Stimulated activated CD8-positive, alpha-beta memory T cell treated with anti-CD3 and anti-CD28 coated beads, Interleukin-7, amount 100 ng/mL, for 1 hour (primary cell): ENCODE results near the gene TFEC.
"Not testable (repeated sequence)": the region's sequence is repeated elsewhere in the genome, so short reads cannot be mapped to it uniquely, and the experiment has no call there.

Experiments
- DNase-seq, 2 donors: peaks; one replicate each; pipeline ENCODE4 v3.0.0-alpha.2; 2020; ENCODE audit warnings: low read depth in 2 of 2

Gene TFEC

DNA sequence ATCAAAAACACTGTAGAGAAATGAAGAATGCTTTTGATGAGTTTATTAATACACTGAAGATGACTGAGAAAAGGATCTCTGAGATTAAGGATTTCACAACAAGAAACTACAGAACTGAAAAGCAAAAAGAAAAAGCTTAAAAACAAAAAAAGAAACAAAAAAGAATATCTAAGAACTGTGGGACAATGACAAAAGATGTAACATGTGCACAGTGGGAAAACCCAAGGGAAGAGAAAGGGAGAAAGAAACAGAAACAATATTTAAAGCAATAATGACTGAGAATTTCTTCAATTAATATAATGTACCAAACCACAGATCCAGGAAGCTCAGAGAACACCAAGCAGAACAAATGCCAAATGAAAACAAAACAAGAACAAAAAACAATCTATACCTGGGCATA lies 42.2 kb downstream of the TFEC start:
- no peak for DNase-seq

DNA sequence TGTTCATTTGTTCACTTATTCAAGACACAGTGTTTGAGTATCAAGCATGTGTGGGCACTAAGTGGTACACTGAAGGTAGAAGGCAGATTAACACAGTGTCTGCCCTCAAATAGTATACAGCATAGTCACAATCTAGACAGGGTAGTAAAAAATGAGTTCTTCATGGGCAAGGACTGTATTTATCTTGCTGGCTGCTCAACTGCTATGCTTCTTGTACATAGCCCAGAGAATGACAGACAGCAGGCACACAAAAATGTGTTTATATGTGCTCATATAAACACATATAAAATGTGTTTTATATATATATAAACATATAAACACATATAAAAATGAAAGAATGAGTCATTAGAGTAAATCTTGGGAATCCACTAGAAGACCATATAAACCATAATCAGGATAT lies 43.1 kb downstream of the TFEC start:
- no peak for DNase-seq

DNA sequence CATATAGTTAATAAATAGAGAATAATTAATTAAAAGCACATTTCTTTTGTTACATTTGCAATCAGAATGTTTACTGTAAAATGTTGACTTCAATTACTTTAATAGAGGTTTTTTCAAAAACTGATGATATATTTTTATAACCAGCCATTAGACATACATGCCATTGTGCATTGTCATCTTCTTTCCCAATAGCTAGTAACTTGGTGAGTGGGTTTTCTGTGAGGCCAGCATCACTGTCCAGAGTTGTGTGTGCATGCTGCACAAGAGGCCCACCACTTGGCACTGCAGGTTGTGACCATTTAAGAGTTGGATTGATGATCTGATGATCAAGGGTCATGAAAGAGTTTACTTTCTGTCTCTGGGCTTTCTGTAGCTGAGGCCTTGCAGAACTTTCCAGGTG lies 46.5 kb downstream of the TFEC start:
- DNase-seq = no peak

DNA sequence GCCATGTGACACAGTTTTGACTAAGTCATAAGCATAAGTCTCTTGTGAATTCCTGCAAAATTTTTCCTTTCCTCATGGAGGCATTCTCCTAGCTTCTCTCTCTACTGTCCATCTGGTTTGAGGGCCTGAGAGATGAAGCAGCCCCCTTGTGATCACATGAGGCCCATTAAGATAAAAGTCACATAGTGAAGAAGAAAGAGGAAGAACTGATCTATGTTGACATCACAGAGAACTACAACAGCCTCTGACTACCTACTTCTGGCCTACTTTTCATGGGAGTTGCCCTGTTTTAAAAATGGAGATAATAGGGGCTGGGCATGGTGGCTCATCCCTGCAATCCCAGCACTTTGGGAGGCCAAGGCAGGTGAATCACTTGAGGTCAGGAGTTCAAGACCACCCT lies 50.4 kb downstream of the TFEC start:
- no peak for DNase-seq

DNA sequence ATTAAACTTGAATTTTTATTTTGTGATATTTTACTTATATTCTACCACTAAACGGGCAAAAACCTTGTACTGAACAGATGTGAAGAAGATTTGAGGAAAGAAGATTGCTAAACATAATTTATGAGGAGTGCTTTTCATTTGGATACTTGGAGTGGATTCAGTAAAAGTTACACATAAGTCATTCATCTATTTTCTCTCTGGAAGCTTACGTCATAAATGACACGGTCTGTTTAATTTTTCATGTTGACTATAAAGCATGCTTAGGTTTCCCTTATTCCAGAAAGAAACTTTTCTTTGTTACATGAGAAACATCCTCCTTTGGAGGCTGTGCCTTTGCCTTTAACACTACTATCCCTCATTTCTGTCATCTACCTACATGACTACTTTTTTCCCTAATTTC lies 53.9 kb downstream of the TFEC start:
- DNase-seq = no peak

DNA sequence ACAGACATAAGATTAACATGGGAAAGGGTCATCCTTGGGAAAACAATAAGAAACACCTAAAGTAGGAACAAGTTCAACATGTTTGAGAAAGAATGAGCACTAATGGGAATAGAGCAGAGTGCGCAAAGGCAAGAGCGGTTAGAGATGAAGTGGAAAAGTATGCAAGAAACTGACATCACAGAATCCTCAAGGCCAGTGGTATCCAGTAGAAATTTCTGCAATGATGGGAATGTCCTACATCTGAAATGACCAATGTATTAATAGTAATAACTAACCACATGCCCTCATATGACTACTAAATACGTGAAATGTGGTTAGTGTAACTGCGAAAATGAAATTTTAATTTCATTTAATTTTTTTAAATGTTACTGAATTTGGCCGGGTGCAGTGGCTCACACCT lies 54.8 kb downstream of the TFEC start:
- no peak for DNase-seq

DNA sequence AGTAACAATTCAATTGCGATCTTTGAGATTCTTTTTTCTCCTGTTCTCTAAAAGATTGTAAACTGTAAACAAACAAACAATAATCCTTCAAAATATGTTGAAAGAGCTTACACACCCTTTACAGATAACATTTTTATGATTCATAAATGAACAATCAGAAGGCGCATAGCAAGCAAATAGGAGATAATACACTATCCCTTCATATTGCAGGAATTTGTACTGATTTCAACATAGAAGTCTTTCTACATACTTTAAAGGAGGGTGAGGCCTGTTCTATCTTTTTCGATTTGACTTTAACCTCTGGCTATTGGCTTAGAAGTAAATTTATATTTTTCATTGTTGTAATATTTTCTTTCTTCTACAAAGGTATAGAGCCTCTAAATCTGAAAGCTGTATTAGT lies 57.2 kb downstream of the TFEC start:
- DNase-seq = no peak

DNA sequence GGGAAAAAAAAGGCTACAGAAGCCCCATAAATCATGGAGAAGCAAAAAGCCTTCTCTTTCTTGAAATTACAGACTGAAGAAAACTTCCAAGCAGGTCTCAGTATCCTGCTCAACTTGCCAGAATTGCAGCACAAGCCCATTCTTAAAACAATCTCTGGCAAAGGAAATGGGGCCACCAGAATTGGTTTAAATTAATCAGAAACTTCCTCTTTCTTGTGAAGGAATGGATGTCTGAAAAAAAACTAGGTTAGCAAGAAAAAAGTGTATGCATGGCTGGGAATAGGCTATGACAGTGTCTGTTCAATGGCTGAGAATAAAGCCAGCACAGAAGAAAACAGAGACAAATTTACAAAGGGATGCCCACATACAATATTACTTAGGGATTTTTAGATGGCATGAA lies 59.1 kb downstream of the TFEC start:
- DNase-seq = no peak

DNA sequence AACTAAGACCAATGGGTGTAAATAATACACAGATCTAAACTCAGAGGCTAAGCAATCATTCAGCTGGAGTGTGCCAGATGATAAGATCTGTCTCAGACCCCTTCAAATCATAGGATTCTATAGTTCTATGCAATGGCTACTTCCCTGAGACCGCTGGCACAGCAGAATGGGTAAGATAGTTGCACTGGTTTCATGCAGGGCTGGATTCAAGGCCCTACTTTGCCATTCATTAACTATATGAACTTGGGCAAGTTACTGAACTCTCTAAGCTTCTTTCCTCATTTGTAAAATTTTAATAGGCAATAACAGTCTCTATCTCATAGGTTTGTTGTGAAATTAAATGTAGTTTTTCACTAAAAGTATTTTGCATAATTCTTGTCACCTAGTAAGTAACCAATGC lies 62.0 kb downstream of the TFEC start:
- DNase-seq = no peak

DNA sequence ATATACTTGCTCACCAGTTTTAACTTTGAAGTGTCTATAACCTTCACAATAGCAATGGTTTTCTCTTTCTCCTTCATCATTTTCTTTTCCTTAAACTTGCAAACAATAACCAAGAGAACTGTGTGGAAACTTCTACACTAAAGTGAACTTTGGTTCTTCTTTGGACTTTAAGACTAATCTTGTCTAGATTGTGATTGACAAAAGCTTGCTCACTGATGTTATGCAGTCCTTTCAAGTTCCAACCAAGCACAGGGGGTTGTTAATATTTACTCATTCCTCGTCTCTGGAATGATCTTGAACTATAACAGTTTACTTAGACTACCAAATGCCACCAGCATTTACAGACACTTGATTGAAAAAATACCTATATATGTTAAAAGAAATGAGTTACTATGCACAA lies 62.4 kb downstream of the TFEC start:
- no peak for DNase-seq

DNA sequence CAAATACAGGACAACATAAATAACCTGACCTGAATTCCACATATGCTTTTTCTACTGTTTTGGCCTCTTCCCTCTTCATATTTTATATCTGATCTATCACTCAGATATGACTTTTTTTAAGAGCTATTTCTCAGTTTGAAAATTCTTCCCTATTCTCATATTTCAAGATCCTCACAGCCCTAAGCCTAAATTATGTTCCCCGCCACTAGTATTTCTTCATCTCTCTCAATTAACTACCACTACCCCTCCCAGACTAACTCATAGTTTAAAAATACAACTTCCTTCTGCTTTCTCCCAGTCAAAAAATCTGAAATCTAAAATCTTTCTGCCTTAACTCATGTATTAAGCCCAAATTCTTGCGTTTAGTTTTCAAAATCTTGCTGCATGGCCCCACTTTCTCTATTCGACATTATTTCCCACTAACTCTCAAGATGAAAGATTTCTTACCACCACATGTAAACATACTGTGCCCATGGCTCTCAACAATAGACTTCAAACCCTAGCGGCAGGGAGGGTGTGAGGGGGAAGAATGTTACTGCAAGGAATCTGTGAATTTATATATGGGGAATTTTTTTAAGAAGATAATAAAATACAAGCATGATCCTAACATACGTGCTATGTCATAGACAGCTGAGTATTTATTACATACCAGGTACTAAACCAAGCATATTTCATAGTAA lies 64.6 kb downstream of the TFEC start:
- no peak for DNase-seq

DNA sequence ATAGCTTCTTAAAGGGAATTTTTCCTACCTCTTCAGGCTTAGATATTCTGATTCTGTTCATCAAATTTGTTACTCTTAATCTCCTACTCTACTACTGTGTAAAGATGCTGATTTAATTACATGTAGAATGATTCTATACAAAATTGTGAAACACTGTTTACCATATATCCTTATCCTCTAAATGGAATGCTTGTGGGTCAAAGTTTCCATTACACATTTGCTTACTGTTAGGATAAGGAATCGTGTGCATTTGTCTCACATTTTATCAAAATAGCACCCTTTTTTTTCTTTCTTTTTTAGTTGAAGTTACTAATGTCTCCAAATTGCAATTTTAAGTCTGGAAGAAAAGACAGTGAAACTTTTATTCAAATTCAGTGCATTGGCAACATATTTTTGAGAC lies 65.3 kb downstream of the TFEC start:
- DNase-seq = no peak

DNA sequence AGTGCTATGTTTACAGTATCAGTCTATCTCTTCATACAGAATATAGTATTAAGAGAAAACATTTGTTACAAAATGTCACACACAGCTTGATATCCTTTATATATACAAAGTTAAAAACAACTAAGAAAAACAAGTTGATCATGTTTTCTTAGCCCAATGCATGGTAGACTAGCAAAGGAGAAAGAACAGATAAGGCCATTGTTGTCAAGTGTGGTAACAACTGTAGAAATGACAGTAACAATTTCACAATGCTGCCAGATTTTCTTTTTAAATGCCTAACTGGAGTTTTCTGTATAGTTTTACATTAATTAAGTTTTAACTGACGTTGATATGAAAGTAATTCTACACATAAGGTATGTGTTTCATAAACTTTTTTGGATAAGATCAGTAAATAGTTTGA lies 65.8 kb downstream of the TFEC start:
- no peak for DNase-seq

DNA sequence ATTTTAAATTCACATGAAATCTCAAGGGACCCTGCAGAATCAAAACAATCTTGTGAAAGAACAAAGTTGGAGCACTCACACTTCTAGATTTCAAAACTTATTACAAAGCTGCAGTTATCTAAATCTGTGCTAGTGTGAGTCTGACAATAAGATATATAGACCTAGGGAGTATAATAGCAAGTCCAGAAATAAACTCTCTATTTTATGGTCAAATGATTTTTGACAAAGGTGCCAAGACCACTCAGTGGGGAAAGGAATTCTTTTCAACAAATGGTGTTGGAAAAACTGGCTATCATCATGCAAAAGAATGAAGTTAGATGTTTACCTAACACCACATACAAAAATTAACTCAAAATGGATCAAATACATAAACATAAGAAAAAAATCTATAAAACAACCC lies 68.2 kb downstream of the TFEC start:
- DNase-seq = no peak

DNA sequence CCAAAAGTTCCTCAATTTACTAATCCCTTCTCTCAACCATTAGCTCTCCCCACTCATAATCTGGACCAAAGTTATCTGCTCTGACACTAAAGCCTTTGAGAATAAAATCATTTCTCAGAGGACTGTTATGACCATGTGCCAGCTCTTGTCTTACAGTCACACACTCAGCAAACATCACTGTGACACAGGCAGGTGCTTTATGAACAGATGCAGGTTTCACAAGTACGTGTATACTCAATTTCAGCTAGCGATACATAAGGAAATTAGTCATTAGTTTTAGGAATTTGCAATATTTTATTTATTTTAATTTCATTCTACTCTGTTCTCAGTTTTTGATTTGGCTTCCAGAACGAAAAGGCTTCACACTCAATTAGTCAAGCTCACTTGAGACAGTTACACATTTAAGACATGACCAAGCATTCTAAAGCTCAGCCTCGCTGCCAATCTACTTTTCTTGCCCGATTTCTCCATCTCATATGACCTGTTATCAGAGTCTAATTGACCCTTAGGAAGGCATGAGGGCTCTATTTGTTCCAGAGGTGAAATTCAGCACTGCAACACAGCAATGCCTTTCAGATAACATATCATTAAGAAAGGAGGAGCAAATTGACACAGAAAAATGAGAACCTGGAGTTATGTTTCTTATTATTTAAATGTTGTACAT lies 76.8 kb downstream of the TFEC start:
- no peak for DNase-seq

DNA sequence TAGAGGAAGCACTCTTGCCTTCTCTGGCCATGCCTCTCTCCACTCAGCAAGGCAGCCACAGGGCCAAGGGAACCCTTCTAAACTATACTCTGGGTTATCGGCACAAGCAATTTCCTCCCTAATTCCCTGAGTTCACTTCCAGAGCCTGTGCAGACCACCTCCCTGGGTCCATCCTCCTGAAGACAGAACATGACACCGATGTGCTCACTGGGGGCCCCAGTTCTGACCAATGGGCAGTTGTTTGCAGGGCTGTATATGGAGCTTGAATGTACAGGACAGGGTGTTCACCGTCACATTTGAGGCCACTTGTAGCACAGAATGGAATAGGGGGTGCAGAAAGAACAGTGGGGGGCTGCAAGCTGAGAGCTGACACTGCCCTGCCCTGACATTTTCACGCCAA lies 77.7 kb downstream of the TFEC start:
- no peak for DNase-seq

DNA sequence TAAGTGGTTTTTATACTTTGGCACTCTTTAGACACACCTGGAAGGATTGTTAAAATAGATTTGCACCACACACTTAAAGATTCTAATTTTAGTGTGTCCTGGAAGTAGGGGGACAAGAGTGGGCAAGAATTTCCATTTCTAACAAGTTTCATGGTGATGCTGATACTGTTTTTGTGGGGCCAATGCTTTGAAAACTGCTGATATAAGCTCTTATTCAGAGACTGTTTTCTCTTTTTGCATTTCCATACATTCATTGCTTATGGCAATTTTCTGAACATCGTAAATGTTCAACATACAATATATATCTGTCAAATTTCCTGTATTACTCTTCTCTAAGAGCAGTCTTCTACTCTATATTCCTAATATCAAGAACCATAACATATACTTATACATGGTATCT lies 79.0 kb downstream of the TFEC start:
- no peak for DNase-seq

DNA sequence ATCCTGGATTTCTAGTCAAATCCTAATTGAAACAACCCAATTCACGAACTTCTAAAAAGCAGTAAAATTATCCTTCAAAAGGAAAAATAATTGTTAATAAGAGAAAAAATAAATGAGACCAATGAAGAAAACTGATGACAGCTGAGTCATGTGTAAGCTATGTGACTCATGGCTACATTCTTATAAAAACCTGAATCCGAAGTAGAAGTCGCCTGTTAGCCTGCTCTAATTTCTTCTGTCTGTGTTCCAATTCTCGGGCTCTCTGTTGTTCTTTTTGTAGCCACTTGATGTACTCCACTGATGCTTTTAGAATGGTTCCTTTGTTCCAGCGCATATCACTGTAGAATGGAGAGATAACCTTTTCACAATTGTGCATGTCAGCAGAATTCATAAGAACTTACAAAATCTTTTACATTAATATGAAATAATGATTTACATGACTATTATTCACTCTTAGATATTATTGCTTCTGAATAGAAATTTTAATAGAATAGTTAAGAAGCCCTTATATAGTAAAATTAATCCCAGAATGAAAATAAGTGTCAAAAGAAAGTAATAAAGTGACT lies 88.8 kb downstream of the TFEC start:
- DNase-seq = no peak

DNA sequence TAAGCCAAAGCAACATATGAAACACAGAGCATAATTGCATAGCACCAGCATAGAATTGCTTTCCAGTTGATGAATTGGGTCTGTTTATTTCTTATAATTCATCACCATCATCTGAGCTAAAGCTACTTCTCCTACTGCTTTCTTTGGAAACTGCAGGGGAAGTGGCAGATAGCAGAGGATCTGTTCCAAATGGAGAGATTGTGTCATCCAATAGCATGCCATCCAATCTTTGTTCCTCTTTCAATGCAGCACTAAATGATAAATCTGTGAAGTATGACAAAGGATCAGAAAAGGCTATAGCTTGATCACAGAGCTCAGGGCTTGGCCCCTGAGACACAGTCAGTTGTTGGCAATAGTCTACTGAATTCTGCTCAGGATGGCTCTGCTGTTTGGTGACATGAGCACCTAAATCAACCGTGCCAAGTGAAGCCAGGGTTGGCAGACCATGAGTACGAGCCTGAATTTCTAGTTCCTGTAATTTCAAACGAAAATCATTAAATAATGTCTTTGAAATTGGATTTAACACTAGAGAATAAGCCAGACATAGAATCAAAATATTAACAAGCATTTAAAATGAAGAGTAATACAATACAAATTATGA lies 90.0 kb downstream of the TFEC start:
- no peak for DNase-seq

DNA sequence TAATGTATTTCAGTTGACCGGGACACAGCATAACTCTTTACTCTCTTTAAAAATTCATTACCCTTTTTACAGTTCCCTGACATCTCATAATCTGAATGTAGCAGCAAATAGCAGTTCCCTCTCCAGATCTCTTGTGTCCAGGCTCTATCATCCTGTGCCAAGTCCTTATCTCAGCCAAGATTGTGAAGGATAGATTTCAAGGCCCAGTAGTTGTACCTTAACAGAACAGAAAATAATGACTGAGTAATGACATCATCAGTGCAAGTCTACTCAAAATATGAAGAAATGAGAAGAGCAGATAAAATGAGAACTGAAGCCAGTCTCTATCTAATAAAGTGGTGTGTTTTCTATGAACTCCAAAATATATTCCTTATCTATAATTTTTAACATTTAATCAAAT lies 92.6 kb downstream of the TFEC start:
- DNase-seq = no peak

DNA sequence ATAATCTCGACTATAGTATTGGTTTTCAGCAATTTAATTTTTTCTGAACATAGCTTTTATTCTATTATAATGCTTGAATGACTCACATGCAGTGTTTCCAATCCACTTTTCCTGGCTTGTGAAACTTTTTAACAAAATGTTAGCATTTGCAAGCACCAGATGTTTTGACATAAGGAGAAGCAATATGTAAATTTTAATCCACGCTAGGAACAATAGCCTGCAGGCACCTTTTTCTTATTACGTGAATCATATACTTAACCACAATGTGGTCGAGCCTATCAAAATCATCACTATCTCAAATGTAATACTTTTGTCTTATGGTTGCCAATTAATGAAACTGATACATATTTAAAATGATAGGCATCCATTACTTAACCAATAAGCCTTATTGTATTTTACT lies 97.1 kb downstream of the TFEC start:
- DNase-seq = no peak

DNA sequence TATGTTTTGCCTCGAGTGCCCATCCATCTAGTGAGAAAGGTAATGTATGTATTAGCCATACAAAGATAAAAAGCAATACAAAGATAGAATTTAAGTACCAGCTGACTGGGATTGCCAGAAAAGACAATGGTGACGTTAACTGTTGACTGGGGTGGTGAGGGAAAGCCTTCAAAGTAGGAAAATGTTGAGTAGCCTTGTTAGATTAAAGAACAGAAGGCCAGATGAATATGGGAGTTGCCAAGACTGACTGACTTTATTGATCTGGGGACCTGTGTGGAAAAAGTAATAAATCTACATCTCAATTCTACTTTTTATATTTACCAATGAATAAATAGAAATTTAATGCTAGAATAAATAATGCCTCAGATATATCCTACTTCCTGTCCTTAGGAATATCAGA lies 97.7 kb downstream of the TFEC start:
- DNase-seq = no peak

DNA sequence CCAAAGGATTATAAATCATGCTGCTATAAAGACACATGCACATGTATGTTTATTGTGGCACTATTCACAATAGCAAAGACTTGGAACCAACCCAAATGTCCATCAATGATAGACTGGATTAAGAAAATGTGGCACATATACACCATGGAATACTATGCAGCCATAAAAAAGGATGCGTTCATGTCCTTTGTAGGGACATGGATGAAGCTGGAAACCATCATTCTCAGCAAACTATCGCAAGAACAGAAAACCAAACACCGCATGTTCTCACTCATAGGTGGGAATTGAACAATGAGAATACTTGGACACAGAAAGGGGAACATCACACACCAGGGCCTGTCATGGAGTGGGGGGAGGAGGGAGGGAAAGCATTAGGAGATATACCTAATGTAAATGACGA lies 100.4 kb downstream of the TFEC start:
- not testable (repeated sequence) for DNase-seq
